Ovary (tissue), 3 donors: ENCODE measurements around the gene ATP10B.

Experiments used
- POLR2A ChIP-seq: fragments of 450-650 bp; IDR thresholded peaks from one replicate; pipeline ENCODE4 v1.6.1; 2017; ENCODE audit warnings: antibody characterized with exemption, mild to moderate bottlenecking, moderate library complexity
- TF ChIP-seq, protein P1 (sequence below), 3 donors: fragments of 450-650 bp in 2 of 3; fragments of 200-600 bp in 1 of 3; IDR thresholded peaks; one replicate each; pipeline versions ENCODE4 v1.5.1 to v1.8.0; 2016 to 2022; ENCODE audit warnings: antibody characterized with exemption in 3 of 3, mild to moderate bottlenecking in 1 of 3
- donor health status: DM: no; HTN: no; CAD: no.

DNA sequence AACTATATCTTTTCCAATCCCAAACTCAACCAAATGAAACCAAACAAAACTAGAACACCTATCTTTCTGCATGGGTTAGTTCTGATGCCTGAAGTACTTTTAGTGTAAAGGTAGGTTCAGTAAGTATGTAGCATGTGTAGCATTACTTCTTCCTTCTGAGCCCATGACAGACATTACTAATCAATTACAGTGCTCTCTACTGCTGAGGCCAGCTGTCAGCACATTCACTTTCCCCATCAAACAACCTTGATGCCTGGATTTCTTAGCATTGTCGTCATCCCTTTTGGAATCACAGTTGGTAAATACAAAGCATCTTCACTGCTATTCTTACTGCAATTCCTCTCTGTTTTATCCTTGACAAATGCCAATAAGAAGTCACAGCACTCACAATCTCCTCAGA lies 327.2 kb downstream of the ATP10B start:
- no peak for TF ChIP-seq POLR2A
- TF ChIP-seq, protein P1, sequence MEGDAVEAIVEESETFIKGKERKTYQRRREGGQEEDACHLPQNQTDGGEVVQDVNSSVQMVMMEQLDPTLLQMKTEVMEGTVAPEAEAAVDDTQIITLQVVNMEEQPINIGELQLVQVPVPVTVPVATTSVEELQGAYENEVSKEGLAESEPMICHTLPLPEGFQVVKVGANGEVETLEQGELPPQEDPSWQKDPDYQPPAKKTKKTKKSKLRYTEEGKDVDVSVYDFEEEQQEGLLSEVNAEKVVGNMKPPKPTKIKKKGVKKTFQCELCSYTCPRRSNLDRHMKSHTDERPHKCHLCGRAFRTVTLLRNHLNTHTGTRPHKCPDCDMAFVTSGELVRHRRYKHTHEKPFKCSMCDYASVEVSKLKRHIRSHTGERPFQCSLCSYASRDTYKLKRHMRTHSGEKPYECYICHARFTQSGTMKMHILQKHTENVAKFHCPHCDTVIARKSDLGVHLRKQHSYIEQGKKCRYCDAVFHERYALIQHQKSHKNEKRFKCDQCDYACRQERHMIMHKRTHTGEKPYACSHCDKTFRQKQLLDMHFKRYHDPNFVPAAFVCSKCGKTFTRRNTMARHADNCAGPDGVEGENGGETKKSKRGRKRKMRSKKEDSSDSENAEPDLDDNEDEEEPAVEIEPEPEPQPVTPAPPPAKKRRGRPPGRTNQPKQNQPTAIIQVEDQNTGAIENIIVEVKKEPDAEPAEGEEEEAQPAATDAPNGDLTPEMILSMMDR (IDR thresholded peaks at IDR 0.05): no peak
